HUDEP-2 (cell line): ENCODE data around the gene SOX30.
A peak's percentile ranks its signal among the peaks of the same experiment; 100 is the strongest.

ENCODE experiments used
- DNase-seq, 76 experiments: peaks; one replicate each; lab custom pipeline; 2025; ENCODE audit not compliant: unreplicated experiment in 76 of 76; lab: John Stamatoyannopoulos, UW

Gene SOX30

DNA sequence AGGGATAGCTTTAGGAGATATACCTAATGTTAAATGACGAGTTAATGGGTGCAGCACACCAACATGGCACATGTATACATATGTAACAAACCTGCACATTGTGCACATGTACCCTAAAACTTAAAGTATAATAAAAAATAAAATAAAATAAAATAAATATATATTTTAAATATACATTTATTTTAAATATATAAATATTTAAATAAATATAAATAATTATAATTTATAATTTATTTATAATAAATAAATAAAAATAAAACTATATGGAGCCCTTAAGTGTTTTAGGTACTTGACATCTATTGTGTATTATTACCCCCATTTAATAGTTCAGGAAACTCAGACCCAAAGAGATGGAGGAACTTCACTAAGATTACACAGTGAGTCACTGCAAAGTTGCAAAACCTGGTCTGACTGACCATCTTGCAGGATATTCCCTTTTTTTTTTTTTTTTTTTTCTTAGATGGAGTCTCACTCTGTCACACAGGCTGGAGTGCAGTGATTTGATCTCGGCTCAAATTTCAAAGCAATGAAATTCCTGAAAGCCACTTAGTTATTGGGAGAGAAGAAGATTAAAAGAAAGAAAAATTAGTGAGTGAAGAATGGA, 13.3 kb upstream of the SOX30 start:
- DNase-seq: no peak

DNA sequence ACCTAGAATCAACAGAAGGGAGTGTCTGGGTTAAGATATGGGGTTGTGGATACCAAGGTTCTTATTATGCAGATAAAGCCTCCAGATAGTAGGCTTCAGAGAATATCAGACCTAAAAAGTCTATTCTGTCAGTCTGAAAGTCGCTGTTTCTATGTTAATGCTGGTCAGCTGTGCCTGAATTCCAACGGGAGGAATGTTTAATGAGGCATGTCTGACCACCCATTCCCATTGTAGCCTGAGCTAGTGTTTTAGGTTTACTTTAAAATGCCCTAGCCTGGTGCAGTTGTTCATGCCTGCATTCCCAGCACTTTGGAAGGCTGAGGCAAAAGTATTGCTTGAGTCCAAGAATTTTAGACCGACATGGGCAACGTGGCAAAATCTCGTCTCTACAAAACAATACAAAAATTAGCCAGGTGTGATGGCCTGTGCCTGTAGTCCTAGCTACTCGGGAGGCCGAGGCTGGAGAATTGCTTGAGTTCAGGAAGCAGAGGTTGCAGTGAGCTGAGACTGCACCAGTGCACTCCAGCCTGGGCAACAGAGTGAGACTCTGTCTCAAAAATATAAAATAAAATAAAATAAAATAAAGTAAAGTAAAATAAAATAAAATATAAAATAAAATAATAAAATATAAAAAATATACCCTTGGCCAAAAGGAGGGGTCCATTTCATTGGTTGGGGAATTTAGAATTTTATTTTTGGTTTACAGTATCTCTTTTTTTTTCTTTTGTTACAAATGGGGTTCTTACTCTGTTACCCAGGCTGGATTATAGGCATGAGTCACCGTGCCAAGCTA, 7.8 kb upstream of the SOX30 start:
- DNase-seq: no peak

DNA sequence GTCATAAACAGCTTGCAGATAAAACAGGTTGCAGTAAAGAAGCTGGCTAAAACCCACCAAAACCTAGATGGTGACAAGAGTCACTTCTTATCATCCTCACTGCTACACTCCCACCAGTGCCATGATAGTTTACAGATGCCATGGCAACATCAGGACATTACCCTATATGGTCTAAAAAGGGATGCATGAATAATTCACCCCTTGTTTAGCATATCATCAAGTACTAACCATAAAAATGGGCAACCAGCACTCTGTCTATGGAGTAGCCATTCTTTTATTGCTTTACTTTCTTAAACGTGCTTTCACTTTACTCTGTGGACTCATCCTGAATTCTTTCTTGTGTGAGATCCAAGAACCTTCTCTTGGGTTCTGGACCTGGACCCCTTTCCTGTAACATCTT, 6.7 kb upstream of the SOX30 start:
- DNase-seq: no peak

DNA sequence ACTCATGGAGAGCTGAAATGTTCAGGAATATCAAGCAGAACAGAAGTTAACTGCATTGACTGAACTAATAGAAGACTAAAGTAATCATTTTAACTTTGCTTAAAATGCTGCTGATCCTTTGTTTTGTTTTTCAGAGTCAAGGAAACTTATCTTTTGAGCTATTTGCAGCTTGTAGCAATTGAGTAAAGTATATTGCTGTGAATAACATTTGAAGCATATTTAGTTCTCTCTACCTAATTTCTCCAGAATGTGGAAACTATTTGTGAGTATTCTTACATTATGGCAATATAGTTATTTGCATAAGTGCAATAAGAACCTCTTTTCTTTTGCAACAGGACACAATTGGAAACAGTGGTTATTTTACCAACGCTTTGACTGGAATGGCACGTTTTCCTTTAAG, 5.3 kb upstream of the SOX30 start:
- no peak for DNase-seq

DNA sequence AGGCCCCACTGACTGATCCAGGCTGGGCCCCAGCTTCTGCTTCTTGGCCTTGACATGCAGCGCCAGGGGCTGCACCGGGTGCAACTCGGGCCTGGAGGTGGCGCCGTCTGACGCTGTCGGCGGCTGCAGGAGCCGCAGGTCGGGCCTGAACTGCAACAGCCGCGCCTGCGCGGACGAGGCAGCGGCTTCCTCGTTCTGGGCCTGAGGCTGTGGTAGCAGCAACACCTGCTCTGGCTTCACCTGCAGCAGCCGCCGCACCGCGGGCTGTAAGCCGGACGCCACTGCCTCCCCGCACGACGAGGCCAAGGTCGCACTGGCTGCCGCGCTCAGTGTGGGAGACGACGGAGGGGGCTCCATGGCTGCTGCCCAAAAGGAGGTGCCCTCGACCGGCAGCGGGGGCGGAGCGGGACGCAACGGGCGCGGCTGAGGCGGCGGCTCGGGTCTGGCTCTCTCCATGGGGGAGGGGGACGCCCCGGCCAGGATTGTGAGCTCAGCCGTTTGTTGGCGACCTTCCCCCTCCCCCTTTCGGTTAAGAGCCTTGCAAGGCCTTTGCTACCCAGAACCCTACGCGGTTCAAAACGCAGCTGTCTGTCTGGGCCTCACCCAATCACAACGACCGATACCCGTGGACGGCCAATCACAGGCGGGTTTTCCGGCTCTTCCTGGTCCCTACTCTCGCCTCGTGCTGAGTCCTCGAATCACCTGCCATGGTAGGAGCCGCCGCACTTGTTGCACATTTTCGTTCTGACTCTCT, 438 bp downstream of the SOX30 start:
- DNase-seq: no peak

DNA sequence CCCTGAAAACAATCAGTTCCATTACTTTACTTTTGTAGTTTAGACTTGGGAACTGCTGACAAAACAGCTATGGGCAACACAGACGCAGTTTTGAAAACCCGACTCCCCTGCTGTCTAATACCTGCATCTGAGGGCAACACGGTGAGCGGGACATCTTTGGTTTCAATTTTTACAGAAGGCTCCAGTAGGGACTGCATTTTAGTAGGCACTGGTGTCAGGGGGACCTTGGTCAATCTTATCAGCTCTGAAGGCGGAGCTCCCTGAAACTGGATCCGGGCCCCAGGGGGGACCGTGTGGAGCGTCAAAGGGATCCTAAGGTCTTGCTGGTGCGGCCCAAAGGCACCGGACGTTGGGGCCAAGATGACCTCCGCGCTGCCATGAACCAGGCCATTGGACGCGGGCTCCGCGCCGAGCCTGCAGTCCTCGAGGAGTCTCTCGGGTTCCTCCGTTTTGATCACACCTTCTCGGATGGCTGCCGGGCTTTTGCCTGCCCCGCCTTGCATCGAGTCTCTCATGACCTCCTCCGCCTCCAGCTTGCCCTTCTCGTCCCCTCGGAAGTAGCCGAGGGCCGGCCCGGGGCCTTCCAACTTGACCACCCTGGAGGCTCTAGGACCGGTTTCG, 1.1 kb downstream of the SOX30 start:
- DNase-seq: no peak

DNA sequence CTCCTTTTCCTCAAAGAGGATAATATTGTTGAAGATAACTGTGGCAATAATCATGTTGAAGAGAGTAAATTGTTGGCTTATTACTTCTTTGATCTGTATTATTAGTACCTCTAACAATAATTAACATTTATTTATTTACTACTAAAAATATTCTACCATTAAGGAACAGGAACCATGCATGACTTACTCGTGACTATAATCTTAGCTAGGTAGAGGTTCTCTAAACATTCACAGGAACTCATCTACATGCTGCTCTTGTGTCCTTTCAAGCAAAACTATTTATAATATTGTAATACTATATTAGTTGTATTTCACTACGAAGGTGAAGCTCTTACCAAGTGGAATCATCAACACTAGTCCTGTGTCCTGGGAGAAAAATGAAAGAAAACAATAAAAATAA, 3.1 kb downstream of the SOX30 start:
- no peak for DNase-seq

DNA sequence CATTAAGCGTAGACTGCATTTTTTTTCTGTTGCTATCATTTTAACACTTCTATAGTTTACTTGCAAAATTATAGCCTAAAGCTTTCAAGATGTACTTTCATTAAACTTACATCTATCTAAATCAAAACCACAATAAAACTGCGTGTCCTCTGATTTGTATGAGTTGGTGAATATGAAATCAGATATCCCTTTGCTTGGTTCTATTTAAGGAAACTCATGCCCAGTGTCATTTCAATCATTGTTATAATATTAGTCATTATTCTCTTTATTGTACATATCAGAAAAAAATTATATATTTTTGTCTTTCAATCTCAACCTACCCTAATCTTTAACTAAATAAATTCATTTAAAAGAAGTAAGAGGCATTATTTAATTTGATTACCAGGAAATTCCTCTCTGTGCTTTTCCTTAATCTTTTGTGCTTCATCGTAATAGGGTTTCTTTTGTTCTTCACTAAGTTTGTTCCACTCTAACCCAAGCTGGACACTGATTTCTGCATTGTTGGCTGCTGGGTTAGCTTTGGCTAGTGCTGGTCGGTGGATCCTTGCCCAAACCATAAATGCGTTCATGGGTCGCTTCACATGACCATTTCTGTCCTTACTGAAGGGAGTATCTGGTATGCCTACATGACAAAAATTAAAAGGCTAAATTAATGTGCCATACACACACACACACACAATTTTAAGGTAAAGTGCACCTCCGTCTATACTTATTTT, 3.8 kb downstream of the SOX30 start:
- no peak for DNase-seq

DNA sequence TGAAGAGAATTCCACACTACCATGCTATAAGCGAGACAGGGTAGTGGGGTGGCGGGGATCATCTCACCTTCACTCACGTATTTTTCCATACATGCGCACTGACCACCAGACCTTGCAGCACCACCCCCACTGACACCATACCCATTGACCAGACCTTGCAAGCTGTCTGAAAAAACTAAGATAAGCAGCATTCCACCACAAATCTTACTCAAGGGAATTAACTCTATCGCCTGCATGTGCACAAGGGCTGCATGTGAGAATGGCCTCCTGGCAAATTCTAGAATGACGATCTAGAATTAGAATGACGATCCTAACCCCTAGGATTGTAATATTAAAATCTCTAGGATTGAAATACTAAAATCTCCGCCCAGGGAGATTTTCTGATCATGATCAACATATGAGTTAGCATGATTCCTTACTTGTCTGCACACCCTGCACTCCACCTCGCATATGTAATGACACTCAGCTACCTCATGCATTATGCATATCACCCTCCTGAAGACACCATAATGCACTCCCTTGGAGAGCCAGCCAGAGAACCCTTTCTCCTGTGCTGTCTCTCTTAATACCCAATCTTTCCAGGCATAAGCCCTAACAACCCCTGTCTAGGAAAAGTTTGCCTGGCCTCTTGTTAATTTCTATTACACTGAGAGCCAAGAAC, 11.7 kb downstream of the SOX30 start:
- no peak for DNase-seq

DNA sequence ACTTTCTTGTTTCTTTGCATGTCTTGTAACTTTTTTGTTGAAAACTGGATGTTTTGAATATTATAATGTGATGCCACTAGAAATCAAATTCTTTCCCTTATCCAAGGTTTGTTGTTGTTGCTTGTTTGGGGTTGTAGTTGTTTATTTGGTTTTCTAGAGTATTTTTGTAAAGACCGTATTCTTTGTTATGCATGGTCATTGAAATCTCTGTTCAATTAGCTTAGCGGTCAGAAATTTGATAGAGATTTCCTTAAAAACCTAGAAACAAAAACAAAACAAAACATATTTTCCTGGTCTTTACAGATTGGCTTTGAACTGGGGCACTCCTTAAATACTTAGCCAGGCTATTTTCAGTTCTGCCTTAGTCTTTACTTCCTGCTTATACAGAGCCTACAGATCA, 21.9 kb downstream of the SOX30 start:
- DNase-seq: no peak

DNA sequence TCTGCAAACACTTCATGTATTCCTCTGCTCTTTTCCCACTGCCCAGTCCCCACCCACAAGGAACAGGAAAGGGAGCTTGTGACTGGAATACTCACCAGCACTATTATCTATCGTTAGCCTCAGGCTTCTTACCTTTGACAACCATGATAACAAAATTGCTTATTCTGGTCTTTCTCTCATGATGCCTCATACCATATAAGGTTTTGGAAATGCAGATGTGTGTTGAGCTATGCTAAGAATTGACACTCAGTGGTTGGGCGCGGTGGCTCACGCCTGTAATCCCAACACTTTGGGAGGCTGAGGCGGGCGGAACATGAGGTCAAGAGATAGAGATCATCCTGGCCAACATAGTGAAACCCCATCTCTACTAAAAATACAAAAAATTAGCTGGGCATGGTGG, 25.4 kb downstream of the SOX30 start:
- DNase-seq: no peak

DNA sequence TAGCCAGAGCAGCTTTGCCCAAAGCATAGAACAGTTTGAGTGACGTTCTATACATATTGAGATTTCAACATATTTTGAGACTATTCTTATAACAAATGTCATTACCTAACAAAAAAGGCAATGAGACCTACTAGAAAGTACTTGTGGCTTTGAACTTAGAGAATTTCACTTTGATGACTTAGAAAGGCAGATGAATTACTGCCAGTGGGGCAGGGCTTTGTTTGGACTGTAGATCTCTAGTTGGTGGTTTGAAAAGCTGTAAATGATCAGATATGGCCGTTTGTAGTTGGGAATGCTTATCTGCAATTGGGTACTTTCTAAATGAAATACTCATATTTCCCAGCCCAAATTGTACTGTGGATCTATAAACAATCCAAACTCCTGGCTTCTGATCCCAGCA, 28.1 kb downstream of the SOX30 start:
- peak in 1 of 76 experiments; percentile 6 for DNase-seq

DNA sequence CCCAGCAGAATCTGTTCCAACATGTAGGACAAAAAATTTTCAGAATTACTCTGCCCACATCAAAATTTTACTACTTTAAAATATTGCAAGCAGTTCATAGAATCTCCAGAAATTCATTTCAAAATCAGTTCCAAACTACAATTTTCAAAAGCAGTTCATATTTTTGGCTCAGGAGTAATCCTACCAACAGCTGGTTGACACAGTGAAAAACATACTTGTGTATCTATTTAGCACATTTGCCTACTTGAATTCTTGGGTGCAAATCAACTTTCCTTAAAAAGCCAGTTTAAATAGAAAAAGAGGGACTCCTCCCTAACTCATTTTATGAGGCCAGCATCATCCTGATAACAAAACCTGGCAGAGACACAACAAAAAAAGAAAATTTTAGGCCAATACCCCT, 31.5 kb downstream of the SOX30 start:
- peak in 2 of 76 experiments; percentile 6 to 17 for DNase-seq

DNA sequence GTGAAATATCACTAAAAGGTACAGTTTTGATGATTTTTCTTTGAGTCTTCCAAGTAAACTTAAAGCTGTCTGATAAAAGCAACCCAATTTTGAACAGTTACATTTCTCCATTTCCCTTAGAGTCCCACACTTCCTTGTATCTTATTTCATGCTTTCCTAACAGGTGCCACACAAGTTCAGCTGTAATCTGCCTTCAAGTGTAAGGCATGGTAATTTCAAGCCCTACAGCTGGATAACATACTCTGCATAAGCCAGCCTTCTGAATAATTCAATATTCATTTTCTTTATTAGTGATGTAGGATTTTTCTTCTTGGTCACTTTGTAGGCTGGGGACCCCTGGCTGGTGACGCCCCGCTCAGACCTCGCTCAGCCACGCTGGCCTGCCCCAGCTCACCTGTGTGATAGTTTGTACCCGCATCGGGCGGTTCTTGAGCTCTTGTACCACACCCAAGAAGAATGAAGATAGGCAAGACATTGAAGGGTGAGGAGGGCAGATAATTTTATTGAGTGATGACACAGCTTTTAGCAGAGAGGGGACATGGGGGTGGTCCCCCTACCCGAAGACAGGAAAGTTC, 34.0 kb downstream of the SOX30 start:
- DNase-seq: peak in 1 of 76 experiments; percentile 1

DNA sequence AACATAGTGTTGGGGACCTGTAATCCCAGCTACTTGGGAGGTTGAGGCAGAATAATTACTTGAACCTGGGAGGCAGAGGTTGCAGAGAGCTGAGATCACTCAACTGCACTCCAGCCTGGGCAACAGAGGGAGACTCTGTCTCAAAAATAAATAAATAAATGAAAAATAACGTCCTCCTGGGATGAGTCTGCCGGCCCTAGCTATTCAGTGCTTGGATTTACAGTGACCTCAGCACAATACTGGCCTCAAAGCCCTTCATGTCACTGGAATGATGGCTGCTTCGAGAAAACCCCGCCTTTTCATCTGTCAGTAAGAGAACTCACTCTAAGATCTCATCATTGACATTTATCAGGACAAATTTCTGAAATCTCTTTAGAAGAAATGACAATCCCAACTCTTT, 35.5 kb downstream of the SOX30 start:
- DNase-seq: no peak

DNA sequence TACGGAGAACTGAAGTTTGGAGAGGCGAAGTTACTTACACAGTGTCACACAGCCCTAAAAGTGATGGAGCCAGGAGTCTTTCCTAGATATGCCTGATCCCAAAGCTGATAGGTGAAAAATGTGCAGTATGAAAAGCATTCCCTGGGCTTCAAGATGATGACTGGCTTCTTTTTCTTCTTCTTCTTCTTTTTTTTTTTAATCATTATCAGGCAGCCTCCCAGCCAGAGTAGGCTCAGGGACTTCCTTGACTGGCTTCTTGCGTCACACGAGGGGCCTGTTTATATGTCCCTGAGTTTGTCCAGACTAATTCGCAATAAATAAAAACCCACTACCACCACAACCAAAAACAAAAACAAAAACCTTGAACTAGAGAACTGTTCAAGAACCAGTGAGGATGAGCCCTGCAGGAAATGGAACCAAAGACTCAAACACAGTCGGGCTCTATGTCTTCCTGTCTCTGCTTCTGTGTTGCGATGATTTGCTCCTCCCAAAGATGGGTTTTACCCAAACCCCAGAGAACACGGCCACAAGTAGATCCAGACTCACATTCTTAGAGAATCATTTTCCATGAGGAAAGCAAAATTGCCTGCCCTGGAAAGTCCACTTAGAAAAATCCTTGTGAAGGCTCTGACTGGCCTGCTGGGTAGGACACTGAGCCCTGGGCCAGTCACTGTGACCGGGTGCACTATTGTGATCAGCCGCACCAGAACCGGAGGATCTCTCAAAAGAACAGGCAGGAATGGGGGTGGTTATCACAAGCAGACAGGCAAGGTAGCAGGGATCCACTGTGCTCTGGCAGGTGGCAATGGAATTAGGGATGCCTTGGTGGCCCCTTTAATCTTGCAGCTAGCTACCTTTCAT, 38.6 kb downstream of the SOX30 start:
- no peak for DNase-seq

DNA sequence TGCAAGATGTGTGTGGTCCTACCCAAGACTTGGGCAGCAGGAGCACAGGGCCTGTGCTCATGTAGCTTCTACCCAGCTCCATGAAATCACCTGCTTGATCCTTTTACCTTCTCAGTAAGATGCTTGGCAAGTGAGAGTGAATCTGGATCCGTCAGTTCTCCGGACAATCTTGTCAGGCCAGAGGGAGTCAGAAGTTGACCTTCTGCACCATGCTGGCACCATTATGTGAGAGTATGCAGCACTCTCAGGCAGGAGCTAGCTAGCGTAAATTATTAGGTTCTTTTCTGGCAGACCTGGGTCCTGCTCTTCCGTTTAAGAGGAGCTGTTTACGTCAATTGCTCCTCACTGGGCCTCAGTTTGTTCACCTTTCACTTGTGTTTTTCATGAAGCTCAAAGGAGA, 39.7 kb downstream of the SOX30 start:
- DNase-seq: no peak

DNA sequence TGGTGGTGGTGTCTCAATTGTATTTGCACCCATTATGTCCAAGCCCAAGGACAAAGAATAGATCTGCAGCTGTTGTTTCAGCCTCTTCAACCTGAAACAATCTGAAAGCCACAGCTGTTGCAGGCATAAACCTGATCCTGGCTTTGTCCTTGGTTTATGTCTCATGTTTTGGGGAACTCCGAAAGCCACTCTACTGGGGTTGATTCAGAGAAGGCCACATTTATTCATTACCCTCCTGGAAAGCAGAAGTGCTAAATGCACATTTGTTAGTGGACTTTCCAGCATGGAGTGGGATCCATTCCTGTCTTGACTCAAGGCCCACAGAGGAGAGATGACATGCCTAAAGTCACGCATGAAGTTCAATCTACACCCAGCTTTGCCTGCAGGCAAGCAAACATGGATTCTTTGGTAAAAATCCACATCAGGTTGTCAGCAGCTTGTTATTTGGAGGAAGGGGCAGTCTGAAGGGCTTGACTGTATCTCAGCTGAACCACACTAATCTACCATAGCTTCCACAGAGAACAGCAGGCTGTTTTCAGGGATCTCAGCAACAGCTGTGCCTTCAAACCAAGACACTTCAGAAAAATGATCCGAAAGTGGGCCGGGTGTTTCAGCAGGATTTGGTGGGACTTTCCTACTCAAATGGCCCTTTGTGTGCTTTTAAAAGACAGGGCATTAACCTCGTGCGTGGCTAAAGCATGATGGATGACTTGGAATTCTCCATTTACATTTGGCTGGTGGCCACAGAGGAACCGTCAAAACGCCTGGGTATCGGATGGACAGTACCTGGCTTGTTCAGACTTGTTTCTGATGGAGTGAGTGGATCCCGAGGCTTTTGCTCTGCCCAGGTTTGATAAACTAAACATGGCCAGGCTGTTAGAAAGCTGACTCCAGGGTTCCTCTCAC, 40.4 kb downstream of the SOX30 start:
- peak in 3 of 76 experiments; percentile 5 to 17 (median 11) for DNase-seq
